Stimulated activated CD4-positive, alpha-beta T cell treated with anti-CD3 and anti-CD28 coated beads, Interleukin-15, amount 100 ng/mL, for 1 hour (primary cell): Measurements from ENCODE around the gene RTKN2.
"Not testable (repeated sequence)": the region's sequence is repeated elsewhere in the genome, so short reads cannot be mapped to it uniquely, and the experiment has no call there.

Source experiments
- DNase-seq, 2 donors: peaks; one replicate each; pipeline ENCODE4 v3.0.0-alpha.2; 2020; ENCODE audit warnings: low read depth in 1 of 2, low spot score in 1 of 2

Gene RTKN2

DNA sequence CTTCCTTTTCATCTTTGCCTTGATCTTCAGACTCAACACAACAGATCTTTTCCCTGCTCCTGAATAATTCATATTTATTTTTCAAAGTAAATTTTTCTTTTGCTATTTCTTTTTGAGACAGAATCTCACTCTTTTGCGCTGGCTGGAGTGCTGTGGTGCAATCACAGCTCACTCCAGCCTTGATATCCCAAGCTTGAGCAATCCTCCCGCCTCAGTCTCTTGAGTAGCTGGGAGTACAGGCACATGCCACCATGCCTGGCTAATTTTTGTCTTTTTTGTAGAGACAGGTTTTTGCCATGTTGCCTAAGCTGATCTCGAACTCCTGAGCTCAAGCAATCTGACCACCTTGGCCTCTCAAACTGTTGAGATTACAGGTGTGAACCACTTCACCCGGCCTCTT lies 9.2 kb downstream of the RTKN2 start:
- DNase-seq, result no peak

DNA sequence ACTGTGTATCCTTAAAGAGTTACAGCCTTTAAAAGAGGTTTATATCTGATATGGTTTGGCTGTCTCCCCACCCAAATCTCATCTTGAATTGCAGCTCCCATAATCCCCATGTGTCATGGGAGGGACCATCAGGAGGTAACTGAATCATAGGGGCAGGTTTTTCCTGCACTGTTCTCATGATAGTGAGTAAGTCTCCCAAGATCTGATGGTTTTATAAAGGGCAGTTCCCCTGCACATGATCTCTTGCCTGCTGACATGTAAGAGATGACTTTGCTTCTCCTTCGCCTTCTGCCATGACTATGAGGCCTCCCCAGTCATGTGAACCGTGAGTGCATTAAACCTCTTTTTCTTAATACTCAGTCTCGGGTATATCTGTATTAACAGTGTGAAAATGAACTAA lies 9.7 kb downstream of the RTKN2 start:
- no peak for DNase-seq

DNA sequence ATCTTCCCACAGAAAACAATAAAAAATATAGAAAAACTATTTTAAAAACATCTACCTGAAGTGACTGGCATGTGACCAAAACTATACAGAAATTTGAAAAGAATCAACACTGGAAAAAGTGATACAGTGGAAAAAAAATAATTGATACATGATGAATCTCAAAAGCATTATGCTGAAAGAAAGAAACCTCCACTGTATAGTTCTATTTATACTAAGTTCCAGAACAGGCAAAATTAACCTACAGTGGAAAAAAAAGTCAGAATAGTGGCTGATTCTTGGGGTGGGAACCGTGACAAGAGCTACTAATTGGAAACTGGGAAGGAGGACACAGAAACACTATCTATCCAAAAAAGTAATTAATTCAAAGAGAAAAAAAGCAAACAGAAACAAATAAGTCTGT lies 14.9 kb downstream of the RTKN2 start:
- no peak for DNase-seq

DNA sequence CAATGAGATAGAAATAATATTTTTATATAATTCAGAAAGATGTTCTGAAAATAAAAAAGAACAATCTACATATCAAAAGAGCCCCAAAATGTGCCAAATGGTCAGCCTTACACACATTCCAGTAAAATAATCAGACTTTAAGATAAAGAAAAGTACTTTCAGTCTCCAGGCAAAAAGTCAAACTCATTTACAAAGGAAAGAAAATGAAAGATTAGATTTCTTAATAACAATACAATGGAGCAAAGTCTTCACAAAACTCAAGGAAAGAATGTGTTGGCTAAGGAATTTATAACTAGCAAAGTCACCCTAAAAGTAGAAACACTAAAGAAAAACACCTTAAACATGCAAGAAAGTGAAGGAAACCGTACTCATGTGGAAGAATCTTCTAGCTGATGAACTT lies 16.6 kb downstream of the RTKN2 start:
- DNase-seq, result no peak

DNA sequence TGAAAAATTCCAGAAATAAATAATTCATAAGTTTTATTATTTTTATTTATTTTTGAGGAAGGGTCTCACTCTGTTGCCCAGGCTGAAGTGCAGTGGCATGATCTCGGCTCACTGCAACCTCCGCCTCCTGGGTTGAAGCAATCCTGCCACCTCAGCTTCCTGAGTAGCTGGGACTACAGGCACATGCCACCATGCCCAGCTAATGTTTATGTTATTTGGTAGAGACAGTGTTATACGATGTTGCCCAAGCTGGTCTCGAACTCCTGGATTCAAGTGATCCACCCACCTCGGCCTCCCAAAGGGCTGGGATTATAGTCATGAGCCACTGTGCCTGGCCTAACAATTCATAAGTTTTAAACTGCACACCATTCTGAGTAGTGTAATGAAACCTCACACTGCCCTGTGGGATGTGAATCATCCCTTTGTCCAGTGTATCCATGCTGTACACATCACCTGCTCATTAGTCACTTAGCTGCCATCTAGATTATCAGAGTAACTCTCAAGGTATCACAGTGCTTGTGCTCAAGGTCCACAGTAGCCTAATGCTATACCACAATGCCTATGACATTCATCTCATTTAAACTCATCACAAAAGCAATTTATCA lies 17.9 kb downstream of the RTKN2 start:
- DNase-seq, result no peak

DNA sequence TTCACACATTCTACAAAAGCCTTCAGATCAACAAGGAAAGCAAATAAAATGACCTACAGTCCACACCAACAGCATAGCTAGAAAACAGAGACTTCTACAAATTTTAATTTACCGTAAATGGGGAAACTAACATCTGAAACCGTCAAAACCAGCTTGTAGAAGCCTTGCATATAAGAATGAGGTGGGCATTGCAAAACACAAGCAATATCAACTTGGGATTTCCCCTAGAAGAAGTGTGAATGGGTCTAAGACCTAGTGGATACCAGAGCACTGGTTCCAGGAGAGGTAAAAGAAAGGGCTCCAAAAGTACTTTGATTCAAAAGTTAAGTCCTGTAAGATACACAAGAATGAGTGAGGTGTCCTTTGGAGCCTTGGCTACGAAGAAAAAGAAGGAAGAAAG lies 18.7 kb downstream of the RTKN2 start:
- no peak for DNase-seq

DNA sequence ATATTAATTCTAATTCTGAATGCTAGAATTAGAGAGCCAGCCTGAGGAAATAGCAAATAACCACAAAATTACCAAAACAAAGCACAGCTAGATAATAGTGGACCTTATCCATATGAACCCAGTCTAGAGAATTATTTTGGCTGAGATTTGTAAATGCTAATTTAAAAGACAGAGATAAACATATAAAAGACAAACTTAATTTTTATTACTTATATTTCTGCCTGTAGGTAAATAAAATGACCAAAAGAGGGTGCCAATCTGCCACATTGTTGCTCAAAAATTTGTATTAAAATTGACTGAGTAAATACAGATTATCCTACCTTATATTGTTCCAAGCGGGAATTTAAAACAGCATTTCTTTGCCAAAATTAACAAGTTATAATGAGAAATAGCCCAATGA lies 20.2 kb downstream of the RTKN2 start:
- DNase-seq, result no peak

DNA sequence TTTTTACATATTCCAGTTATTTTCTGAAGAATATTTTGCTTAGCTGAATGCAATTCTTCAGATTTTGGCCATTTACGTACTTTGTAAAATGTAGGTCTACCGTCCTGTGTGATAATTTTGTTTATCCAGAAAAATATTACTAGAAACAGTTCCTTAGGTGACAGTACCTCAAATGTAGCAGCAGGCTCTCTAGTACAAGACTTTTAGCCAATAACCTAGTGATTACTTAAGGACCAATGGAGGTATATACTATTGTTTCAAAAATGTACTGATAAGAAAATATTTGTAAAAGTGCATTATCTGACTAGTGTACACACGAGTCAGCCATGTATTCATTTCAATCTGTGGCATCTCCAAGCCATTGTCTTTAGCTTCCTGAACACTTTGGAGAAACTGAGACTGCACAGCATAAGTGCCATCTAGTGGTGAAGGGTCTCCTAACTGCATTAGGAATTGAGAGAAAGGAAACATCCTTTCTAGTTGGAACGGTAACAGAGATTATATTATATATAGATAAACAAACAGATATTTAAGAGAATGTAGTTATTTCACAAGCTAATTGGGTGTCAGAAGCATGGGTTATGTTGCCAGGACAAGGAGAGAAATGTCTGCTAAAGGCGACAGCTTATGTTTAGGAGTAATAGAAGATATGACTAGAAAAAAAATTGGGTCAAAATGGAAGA lies 23.7 kb downstream of the RTKN2 start:
- no peak for DNase-seq

DNA sequence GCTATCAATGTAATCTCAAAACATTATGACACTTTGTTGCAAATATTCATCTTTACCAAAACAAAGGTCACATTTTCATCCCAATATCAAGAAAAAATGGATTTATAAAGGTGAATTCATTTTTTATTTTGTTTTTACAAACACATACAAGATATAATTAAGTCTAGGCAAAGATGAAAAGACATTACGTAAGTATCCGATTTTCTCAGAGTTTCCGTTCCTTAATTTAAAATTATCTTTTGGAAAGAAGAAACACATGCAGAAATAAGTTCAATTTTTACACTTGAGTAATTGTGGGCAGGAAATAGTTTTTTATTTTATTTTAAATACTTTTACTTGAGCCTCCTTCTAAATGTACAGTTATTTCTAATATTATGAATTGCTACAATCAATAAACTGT lies 24.6 kb downstream of the RTKN2 start:
- DNase-seq, result no peak

DNA sequence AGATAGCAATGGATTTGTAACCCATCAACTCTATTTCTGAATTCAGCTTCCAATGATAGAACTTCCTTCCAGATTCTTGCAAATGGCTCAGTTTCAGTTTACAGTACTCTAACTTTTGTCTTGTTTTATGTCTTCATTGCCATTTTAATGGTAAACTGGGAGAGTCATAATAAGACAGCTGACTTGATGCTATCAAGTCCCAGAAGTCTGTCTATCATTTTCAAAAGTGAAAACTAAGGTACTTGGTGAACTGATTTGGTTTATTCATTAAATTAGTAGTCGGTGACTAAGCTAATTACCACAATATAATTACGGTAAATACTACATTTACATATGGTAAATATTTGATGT lies 25.0 kb downstream of the RTKN2 start:
- DNase-seq, result no peak

DNA sequence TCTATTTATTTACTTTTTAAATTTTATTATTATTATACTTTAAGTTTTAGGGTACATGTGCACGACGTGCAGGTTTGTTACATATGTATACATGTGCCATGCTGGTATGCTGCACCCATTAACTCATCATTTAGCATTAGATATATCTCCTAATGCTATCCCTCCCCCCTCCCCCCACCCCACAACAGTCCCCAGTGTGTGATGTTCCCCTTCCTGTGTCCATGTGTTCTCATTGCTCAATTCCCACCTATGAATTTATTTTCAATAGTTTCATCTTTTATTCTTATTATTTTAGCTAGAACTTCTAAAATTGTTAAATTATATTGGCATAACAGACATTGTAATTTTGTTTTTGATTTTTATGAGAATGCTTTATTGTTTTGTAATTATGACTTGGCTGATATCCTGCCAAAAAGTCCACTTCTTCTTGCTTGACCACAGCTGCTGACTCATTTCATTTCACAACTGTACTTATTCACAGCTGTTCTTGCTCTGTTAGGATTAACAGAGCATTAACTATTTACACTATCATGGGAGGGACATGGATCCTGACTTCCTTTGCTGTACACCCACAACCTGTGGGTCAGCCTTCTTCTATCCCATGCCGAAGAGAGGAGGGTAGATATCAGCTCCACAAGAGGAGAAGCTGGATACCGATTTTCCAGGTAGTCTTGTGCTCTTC lies 25.5 kb downstream of the RTKN2 start:
- not testable (repeated sequence) for DNase-seq

DNA sequence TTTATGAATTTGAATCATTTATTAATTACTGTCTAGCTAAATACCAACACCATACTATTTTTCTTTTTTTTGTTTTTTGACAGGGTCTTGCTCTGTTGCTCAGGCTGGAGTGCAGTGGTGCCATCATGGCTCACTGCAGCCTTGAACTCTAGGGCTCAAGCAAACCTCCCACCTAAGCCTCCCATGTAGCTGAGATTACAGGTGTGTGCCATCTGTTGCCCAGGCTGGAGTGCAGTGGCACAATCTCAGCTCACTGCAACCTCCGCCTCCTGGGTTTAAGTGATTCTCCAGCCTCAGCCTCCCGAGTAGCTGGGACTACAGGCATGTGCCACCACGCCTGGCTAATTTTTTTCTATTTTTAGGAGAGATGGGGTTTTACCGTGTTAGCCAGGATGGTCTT lies 27.1 kb downstream of the RTKN2 start:
- DNase-seq, result not testable (repeated sequence)

DNA sequence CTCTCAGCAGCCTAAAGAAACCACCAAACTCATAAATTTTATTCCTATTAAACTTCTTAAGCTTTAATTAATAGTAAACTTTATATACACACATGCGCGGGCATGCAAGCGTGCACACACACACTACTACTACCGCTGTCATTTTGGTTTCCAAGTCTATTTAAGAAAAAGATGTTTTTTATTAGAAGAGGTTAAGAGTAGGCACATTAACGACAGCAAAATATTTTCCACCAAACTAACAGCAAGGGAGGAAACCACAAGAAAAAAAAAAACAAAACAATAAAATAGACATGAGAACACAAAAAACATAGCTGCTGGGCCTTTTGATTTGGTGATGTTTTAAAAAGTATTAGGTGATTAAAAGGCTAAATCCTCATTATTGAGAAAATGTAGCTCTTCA lies 28.6 kb downstream of the RTKN2 start:
- DNase-seq, result no peak

DNA sequence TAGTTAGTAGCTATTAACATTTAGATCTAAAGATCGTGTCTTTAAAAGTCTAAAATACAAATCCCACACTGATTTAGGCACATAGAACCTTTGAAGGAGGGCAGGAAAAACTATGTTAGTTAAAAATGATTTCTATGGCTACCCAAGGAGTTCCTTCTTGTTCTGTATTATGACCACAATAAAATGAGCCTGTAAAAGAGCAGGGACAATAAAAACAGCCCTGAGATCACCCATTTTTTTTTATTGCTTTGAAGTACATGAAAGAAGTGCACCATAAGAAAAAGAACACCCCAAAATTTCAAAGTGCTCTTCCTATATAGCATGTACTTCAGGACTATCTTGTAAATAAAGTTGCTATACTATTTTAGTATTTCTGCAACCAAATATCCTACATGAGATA lies 29.8 kb downstream of the RTKN2 start:
- no peak for DNase-seq

DNA sequence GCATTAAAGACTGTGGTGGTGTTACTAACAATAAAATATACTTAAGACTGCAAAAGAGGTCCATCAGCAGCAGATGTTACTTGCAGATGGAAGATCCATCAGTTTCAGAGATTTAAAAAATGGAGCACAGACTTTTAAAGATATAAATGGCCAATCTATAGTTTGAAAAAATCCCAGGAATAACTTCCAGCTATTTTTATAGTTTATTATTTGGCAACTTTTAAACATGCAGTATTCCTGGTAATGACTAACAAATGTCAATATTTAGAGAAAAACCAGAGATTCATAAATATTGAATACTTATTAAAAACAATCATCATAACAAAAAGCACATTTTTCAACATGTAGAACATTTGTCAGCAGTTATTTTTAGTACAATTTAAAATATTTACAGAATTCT lies 30.7 kb downstream of the RTKN2 start:
- no peak for DNase-seq

DNA sequence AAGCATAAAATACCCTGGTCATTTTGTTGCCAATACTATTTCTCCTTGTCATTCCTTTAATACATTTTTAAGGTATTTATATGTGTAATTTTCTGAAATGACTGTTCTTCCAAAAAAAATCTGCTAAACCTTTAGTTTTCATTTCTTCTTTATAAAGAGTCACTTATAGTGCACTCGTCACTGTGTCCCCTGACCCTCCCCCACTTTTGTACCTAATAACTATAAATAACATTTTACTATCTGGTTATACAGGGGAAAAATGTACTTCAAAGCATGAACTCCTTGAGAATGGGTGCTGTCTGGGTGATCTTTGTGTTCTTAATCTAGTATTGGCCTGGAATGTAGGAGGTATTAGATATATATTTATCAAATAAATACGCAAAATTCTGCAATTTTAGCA lies 31.1 kb downstream of the RTKN2 start:
- no peak for DNase-seq

DNA sequence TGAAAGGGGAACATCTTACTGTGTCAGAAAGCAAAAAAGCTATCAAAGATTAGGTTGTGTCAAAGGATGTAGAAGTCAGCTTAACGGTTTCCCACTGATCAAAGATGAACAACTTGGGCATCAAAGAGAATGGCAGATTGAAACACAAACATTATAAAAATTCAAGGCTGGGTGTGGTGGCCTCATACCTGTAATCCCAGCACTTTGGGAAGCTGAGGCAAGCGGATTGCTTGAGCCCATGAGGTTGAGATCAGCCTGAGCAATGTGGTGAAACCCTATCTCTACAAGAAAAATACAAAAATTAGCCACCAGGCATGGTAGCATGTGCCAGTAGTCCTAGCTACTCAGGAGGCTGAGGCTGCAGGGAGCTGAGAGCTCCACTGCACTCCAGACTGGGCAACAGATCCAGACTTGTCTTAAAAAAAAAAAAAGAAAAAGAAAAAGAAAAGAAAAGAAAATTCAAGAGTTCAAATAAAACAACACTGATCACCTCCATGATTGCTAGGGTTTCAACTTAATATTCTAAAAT lies 34.5 kb downstream of the RTKN2 start:
- DNase-seq, result no peak

DNA sequence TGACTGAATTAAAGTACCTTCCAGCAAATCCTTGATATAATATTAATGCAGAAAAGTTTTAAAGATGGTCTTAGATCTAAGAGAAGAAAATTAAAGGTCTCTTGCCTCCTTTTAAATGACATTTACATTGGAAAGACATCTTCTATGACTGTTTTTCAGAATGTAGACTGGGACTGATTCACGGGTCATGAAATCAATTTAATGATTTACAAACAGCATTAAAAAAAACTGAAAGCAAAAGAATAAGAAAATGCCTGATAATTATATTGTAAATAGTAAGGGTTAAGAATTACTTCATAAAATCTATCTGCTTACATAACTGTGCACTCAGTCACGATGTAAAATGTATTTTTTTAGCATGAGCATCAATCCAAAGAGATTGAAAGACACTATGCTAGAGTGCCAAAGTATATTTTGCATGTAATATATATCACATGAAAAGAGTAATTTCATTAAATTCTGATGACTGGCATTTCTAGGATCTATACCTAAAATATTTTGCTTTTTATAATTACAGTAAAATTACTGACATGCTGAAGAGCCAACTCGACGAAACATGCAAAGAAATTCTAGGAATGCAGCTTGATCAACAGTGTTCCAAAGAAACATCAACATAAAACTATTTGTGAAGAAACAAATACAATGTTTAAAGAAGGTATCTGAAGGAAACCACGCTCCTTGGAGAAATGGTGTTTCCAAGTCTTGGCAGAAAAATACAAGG lies 35.1 kb downstream of the RTKN2 start:
- no peak for DNase-seq

DNA sequence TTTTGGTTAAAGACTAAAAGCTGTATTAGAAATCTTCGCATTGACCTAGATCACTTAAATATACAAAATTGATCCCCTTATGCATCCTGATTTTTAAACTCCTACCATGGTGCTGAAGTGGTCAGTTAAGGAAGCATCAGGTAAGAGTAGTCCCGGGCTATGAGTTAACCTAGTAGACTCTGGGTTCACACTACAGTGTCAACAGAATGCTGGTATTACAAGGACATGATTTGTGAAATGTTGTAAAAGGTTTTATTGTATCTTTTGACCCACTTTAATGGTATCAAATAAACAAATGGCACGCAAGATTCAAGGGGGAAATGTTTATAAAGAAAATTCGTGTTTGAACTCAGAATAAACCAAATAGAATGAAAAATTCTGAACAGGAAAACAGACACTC lies 36.8 kb downstream of the RTKN2 start:
- DNase-seq, result no peak

DNA sequence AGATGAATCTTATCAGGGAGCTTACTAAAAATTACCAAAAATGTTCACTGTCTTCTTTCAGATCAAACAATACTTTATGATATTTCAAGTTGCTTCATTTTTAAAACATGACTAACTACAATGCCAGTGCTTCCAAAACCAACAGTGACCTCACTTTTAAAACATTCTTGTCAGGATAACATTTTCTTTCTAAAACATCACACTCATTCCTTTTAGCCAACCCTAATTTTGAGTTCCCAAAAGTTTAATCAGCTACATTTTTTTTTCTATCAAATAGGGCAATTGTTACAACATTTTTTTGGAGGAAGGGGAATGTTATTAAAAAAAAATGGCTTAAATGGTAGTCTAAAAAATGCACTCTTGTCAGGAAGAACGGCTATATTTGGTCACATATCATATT lies 37.3 kb downstream of the RTKN2 start:
- no peak for DNase-seq

DNA sequence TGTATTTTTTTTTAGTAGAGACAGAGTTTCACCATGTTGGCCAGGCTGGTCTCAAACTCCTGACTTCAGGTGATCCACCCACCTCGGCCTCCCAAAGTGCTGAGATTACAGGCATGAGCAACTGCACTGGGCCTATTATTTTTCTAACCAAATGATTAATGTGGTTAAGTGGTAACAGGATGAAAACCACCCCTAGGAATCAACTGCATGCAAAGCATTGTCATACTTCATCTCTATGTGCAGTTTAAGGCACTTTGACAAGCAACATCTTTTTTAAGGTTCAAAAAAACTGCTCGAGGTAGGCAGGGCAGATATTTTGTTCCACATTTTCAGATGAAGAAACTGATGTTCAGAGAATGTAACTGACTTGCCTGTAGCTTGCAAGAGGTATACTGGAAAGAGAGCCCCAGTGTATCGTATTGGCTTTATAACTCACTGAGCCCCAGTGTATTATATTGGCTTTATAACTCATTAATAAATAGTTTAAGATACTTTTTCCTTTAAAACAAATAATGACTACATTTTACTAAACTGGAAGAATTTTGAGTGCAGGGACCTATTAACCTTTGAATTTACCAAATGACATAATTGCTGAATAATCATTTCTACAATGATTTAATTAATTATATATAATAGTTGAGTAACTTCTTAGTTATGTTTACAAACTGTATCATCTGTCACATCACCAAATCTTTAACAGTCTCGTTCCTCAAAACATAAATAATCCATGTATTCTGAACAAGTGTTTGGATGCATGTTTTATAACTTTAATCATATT lies 38.1 kb downstream of the RTKN2 start:
- no peak for DNase-seq
